ENCODE measurements around the gene ID1. TPM values are rescaled to one million over a fixed set of nuclear protein-coding genes. Genes with fewer than 3 reads are reported as not detected.

ID1 gene
- total RNA-seq, 1 experiment from 2014 or later: 360 TPM

- no peak overlapping the region for H4K91ac ChIP-seq (ENCODE audit: insufficient read length, low read depth, low read length)
- no peak overlapping the region for H2BK15ac ChIP-seq (ENCODE audit: low read depth, low read length)
- no peak overlapping the region for H3K4me2 ChIP-seq (ENCODE audit: insufficient read depth, insufficient read length, low read length)
- H3K9me3 ChIP-seq (ENCODE audit: control insufficient read depth, low read depth, low read length): no peaks in the 10 kb centered on the region
- no peaks in the 10 kb centered on the region for H3K4me1 ChIP-seq (ENCODE audit: insufficient read depth, low read length)
- Mint-ChIP-seq H3K36me3 (ENCODE audit: insufficient read depth in 1 of 3, low read depth in 3 of 3) (no peaks in the 10 kb centered on the region; a peak in 1 of 7 replicates), H3K9me3 (no peaks in the 10 kb centered on the region; a peak in 1 of 5 replicates), H3K27me3 (ENCODE audit: low read depth) (peaks cover 24% of the 10 kb centered on the region), H3K4me3 (no peak overlapping the region), H3K27ac (no peak overlapping the region), H3K4me1 (peaks cover 2% of the 10 kb centered on the region in 2 experiments; a peak in 2 of 4 replicates)
- H2AK5ac ChIP-seq (ENCODE audit: insufficient read length, low read length): no peak overlapping the region
- H3K14ac ChIP-seq (ENCODE audit: insufficient read depth, low read length): no peak overlapping the region
- H3K9ac ChIP-seq (ENCODE audit: extremely low read depth, insufficient read length, low read length): no peak overlapping the region
- no peak overlapping the region for H4K5ac ChIP-seq (ENCODE audit: insufficient read length, low read depth, low read length)
- no peak overlapping the region for H3K27ac ChIP-seq (ENCODE audit: insufficient read length, low read depth, low read length)
- no peak overlapping the region for H2BK20ac ChIP-seq (ENCODE audit: low read depth, low read length, poor library complexity, severe bottlenecking)
- H2BK5ac ChIP-seq (ENCODE audit: insufficient read length, low read length): no peak overlapping the region
- no peaks in the 10 kb centered on the region for H3K79me1 ChIP-seq (ENCODE audit: insufficient read depth, low read depth, low read length, poor library complexity, severe bottlenecking)
- no peak overlapping the region for H3K4ac ChIP-seq (ENCODE audit: low read depth, low read length)
- H4K20me1 ChIP-seq (ENCODE audit: control insufficient read depth, insufficient read depth, insufficient read length): no peaks in the 10 kb centered on the region
- no peaks in the 10 kb centered on the region for H3K23me2 ChIP-seq (ENCODE audit: insufficient read length, low read depth, low read length, poor library complexity, severe bottlenecking)
- H2BK12ac ChIP-seq (ENCODE audit: insufficient read length, low read depth, low read length): no peak overlapping the region
- H3K27me3 ChIP-seq (ENCODE audit: insufficient read depth, low read length): no peaks in the 10 kb centered on the region
- H3K18ac ChIP-seq (ENCODE audit: insufficient read length, low read depth, low read length): no peak overlapping the region
- no peak overlapping the region for H3K23ac ChIP-seq (ENCODE audit: insufficient read length, low read depth, low read length)
- no peak overlapping the region for H4K8ac ChIP-seq (replicated peaks; ENCODE audit: insufficient read length, low read depth, low read length)
- no peak overlapping the region for H2AFZ ChIP-seq (ENCODE audit: low read length)
- no peak overlapping the region for H3K56ac ChIP-seq (ENCODE audit: insufficient read length, low read depth, low read length)
- WGBS (ENCODE audit: extremely low coverage, insufficient read length, low lambda C conversion rate): no CpG with 5 or more reads among the region's 6 CpGs
- no peak for TF ChIP-seq CTCF (conservative IDR thresholded peaks at IDR 0.05)
- no peak overlapping the region for H3T11ph ChIP-seq (ENCODE audit: low read length)
- H3K79me2 ChIP-seq (ENCODE audit: insufficient read depth, low read length): no peaks in the 10 kb centered on the region
- no peak overlapping the region for H2BK120ac ChIP-seq (ENCODE audit: low read depth, low read length, poor library complexity, severe bottlenecking)
- no peak for DNase-seq
These were observed 12.5 kb downstream of the ID1 start for GRCh38 chr20:31617432-31618104.
